T-helper 1 cell treated with Interleukin-12 subunit alpha and Interleukin-12 subunit beta and Interleukin-4 antibody, amounts not matched to agents 30 ng/mL and 1 ng/mL, for 36 hours (primary cell): ENCODE measurements around the gene CERCAM. TPM values are rescaled to one million over a fixed set of nuclear protein-coding genes. Genes with fewer than 3 reads are reported as not detected.

ENCODE experiments used
- intact Hi-C: fragments of 100-400 bp; cut with micrococcal nuclease; formaldehyde crosslinking; loops from one replicate; pipeline ENCODE4 v1.15.1; 2024
- total RNA-seq: library from RNA; stranded (reverse); gene quantifications from 2 replicates; pipeline ENCODE4 v1.2.3, GENCODE V29; 2022

Gene CERCAM, protein sequence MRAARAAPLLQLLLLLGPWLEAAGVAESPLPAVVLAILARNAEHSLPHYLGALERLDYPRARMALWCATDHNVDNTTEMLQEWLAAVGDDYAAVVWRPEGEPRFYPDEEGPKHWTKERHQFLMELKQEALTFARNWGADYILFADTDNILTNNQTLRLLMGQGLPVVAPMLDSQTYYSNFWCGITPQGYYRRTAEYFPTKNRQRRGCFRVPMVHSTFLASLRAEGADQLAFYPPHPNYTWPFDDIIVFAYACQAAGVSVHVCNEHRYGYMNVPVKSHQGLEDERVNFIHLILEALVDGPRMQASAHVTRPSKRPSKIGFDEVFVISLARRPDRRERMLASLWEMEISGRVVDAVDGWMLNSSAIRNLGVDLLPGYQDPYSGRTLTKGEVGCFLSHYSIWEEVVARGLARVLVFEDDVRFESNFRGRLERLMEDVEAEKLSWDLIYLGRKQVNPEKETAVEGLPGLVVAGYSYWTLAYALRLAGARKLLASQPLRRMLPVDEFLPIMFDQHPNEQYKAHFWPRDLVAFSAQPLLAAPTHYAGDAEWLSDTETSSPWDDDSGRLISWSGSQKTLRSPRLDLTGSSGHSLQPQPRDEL
- total RNA-seq: 0.88 and 1.7 TPM in 2 replicates

DNA sequence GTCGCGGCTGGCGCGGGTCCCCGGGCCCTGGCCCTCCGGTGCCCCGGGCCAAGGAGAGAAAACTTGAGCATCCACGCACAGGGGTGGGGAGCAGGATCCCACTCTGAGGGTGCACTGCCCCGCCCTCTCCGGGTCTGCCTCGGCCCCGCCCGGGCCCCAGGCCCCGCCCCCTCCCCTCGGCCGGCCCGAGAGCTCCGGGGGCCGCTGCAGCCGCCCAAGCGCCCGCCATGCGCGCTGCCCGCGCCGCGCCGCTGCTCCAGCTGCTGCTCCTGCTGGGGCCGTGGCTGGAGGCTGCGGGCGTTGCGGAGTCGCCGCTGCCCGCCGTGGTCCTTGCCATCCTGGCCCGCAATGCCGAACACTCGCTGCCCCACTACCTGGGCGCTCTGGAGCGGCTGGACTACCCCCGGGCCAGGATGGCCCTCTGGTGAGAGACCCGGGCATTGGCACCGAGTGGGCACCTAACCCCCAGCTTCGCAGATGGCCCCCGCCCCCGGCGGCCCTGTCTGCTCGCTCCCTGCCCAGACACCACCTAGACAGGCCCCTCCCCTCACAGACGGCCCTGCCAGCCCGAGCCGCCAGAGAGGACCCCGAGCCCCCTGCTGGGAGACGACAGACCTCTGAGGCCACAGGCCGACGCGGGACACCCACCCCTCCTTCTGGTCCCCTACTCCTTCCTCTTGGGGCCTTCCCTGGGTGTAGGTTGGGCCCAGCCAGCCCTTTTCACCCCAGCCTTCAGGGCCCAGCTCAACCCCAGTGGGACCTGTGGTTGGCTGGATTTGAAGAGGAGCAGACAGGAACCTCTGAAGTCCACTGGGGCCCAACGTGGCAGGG lies at the start of gene CERCAM:
Gene CERCAM, plus strand, starts transcription at position 207 of the 831 bp plus-strand sequence. Its CDS starts 21 bp downstream, at position 228.
- intact Hi-C loops: loop anchor here (1.0 to 2.0 kb wide), 4 partner anchors 36 to 126 kb away; partner anchors contain the start of genes ODF2 and URM1

DNA sequence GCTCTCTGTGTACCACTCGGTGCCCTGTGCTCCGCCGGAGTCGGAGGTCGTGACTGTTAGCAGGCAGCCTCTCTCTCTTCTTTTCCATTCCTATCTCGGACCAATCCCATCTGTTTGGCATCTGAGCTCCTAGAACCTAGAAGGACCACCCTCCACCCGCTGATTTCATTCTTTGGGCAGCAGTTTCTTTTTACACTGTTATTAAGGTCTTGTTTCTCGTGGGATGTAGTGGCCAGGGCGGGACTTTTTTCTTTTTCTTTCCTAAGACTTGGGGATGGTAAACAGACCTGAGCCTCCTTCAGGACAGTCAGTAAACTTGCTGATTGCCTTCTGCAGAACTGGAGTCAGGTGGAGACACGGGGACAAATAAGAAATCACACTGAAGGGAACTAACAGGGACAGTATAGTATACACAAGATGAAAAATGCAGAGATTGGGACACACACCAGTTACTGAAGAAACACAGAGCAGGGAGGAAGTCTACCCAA lies 49.0 kb upstream of the CERCAM start:
- intact Hi-C loops: loop anchor here (1.0 to 5.0 kb wide), 15 partner anchors 9 to 415 kb away; partner anchors contain the start of genes CERCAM, CIZ1, COQ4 and GLE1

- intact Hi-C loops: loop anchor here (5.0 kb wide), 1 partner anchor 245 kb away; the partner anchor contains the start of gene PTGES2
These were observed 48.4 kb upstream of the CERCAM start for GRCh38 chr9:128372188-128372641.

DNA sequence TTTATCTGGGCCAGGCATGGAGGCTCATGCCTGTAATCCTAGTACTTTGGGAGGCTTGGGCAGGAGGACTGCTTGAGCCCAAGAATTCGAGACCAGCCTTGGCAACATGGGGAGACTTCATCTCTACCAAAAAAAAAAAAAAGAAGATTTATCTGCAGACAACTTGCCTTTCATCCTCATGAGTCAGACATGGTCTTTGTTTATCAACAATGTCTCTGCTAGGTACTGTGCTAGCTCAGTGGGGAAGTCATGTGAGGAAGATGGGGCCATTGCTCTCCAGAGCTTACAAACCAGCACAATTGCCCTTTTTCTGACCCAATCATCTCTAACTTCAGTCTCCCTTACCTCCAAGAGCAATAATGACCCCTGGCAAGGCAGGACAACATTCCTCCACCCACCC lies 47.9 kb upstream of the CERCAM start:
- intact Hi-C loops: loop anchor here (5.0 kb wide), 1 partner anchor 245 kb away; the partner anchor contains the start of gene PTGES2

DNA sequence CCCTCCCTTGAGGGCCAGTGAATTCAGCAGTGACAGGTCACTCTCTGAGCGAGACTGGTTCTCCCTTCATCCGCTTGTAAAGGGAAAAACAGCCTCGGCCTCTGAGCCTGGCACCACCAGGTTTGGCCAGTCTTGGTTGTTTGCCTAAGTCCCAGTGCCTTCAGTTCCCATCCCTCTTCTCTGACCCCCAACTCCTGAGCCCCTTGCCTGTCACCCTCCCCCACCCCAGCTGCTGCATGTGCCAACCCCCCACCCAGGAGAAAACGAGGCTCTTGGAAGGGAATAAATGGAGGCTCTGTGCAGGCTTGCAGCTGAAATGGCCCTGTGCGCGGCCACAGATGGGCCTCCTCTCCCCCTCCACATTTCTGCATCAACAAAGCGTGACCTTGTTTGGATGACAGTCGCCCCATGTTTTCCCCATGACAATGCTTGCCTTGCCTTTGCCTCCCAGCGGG lies 46.4 kb upstream of the CERCAM start:
- intact Hi-C loops: loop anchor here (5.0 kb wide), 1 partner anchor 247 kb away; the partner anchor contains the start of gene PTGES2

GRCh38 chr9:128375865-128376264 lies 44.8 kb upstream of the CERCAM start:
- intact Hi-C loops: no loop called here

- intact Hi-C loops: no loop called here
These were observed 38.4 kb upstream of the CERCAM start for GRCh38 chr9:128382261-128382660.

GRCh38 chr9:128383007-128383753 lies 37.5 kb upstream of the CERCAM start:
- intact Hi-C loops: no loop called here

- intact Hi-C loops: no loop called here
These were observed 36.9 kb upstream of the CERCAM start for GRCh38 chr9:128383791-128384190.

- intact Hi-C loops: no loop called here
These were observed 35.7 kb upstream of the CERCAM start for GRCh38 chr9:128384801-128385495.

DNA sequence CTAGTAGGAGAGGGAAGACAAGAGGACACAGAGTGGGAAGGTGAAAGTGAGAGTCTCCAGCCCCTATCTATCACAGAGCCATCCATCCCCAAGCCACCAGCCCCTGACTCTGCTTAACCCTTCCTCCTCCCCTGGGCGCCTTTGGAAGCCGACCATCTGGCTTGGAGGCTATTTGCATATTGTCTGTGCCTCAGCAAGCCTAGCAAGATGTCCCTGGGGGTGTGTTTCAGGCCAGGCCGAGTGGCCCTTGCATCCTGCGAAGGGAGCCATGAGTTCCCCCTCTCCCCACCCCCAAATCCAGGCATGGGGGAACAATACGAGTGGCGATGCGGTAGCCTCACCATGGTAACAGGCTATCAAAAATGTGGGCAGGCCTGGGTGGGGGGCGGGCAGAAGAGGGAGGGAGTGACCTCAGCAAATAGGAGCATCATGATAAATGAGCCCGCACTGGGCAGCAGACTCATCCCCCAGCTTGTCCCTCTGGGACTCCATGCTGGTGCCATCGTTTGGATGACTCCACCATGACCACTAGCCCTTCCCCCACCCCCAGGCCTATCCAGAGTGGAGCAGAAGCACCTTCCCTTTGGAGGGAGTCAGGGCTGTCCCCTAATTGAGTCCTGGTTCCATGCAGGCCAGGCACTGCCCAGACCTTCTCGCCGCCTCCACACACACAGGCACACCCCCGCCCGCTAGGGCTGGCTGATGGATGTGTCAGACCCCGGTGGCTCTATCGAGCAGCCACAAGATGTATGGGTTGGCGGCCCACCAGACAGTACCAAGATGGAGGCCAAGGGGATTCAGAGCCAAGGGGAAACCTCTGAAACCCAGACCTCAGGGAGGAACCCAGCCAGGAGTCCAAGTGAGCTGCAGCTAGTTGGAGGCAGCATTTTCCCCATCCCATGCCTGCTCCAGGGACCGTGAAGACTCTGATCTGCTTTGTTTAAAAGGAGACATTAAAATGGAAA lies 34.9 kb upstream of the CERCAM start:
- intact Hi-C loops: no loop called here

GRCh38 chr9:128388150-128388549 lies 32.5 kb upstream of the CERCAM start:
- intact Hi-C loops: no loop called here

DNA sequence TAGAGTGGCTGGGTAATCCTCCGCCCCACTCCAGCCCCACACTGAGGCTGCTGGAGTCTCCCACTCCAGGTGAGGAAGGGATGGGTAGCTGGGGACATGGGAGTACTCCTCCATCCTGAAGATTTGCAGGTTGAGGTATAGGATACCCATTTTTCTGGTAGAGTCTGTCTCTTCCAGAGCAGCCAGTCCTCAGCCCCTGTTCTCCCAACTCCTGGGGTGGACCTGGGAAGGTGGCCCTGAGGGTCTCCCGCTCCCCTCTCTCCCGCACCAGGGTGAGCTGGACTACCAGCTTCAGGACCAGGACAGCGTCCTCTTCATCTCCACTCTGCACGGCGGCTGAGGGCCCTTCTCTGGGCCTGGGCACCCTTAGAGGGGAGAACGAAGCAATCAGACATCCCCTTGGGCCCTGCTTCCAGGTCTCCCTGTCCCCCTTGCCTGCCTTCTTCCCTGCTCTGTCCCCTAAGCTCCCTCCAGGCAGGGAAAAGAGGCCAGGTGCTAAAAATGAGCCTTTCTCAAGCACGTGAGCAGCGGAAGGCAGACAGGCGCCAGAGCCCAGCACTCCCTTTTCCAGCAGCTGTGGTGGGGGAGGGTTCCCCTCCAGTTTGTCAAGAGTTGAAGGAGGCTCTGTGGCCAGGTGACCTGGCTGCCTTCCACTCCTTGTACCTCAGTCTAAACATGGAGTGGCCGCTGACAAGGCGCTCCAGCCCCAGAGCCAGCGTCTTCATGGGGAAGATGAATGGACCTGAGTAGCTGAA lies 31.1 kb upstream of the CERCAM start:
- intact Hi-C loops: no loop called here

DNA sequence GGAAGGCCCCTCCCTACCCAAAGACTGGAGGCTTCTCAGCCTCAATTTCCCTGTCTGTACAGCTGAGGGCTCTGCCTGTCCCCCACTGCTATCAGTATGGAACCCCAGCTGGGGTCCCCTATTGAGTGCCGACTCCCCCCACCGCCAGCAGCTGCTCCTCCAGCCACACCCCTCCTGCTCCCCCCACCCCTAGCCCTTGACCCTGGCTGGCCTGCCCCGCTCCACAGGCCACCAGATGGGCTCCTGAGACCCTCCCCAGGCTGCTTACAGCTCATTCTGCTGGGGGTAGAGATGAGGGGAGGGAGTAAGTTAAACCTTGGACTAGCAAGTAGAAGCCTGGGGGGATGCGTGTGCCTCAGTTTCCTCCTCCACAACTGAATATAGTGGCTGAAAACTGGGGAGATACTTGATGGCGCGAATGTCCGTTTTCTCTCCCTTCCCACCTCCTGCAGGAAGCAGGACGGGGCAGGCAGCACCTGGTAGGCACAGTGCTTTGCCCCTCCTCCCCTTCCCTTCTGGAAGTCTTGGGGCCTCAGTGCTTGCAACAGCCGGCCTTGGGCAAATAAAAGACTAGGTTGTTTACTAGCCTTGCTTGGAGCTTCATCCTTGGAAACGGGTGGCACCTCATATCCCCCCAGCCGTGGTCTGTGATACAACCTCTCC lies 30.4 kb upstream of the CERCAM start:
- intact Hi-C loops: no loop called here

DNA sequence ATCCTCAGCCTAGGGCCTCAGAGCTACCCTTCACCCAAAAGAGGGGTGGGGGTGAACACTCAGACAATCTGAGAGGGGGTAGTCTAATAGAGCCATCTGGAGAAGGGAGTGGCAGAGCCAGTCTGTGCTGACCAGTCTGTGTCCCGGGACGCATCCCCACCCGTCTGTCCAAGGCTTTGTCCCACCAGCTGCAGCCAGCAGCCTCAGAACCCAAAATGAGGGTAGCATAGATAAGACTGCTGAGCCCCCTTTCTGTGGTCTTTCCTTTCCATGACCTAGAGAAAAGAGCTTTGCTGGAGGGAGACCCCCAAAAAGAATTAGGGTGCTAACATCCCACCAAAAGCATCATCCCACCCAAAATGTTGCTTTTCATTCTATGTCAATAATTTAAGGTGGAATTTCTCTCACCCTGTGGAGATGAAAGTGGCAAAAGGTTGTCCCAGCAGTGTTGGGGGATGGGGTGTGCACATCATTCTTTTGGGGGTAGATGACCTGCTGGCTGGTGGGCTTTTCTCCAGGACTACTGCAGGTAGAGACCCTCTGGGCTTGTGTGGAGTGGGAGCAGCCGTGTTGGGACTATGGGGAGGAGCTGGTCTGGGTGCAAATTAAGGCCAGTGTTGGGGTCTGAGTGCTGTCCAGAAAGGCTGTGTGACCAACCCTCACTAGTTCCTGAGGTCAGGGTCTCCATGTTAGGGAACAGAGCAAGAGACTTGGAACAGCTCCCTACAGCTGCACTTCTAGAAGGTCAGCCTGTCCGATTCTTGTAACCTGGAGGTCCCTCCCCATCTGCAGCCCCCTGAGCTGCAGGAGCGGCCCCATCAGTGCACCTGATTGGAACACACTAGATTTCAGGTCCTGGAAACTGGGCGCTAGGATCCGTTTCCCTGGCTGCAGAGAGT lies 29.6 kb upstream of the CERCAM start:
- intact Hi-C loops: no loop called here

DNA sequence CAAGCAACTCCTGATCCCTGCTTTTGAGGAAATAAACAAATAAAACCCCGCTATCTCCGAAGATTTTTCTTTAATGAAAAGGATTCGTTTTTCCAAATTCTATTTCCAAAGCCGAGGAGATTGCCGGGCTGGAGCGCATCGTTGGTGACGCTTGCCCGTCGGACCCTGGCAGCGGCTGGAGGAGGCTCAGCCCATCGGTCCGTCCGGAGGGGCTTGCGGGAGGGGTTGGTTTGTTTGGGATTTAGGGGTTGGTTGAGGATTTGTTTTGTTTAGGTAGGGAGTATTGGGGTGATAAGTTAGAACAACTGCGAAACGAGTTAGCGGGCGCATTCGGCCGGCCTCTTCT lies 28.7 kb upstream of the CERCAM start:
- intact Hi-C loops: no loop called here
